IPS DF 6.9 (cell line): Measurements from ENCODE around the gene SMAD7.

Experiments
- DNase-seq: peaks from one replicate; pipeline ENCODE4 v3.0.0-alpha.2; 2013; ENCODE audit warnings: low read depth, low spot score
- H3K27ac ChIP-seq: one replicate; pipeline ENCODE4 v1.5.1; 2013; ENCODE audit warnings: low read length, control low read depth
- H3K27me3 ChIP-seq: 2 replicates; pipeline ENCODE4 v1.6.1; 2013; ENCODE audit warnings: mild to moderate bottlenecking, low read length; ENCODE audit not compliant: control insufficient read depth, insufficient read depth
- H3K36me3 ChIP-seq: 2 replicates; pipeline ENCODE4 v1.6.1; 2013; ENCODE audit warnings: low read length; ENCODE audit not compliant: control insufficient read depth, insufficient read depth
- H3K4me1 ChIP-seq: 2 replicates; pipeline ENCODE4 v1.6.1; 2013; ENCODE audit warnings: low read length; ENCODE audit not compliant: control insufficient read depth, insufficient read depth
- H3K4me3 ChIP-seq: 2 replicates; pipeline ENCODE4 v1.5.1; 2013; ENCODE audit warnings: mild to moderate bottlenecking, low read length
- H3K9me3 ChIP-seq: 2 replicates; pipeline ENCODE4 v1.6.1; 2013; ENCODE audit warnings: low read length, inconsistent platforms; ENCODE audit not compliant: control insufficient read depth, insufficient read depth
- WGBS: extraction: QIAGEN DNeasy Blood & Tissue Kit; methylation state at CpG from one replicate; pipeline ENCODE4 v1.1.7; 2013; ENCODE audit warnings: mixed read lengths, missing lambda C conversion rate; ENCODE audit not compliant: insufficient read length, insufficient coverage; 5-methylcytosine and 5-hydroxymethylcytosine counted together

SMAD7 gene

GRCh38 chr18:48950536-48951447 lies at the start of gene SMAD7:
TSS of gene SMAD7 (minus strand) at chr18:48950965. CDS start at chr18:48950424, 541 bp downstream.
- no peak for DNase-seq
- no peak within 1 kb of the TSS for H3K27ac ChIP-seq

GRCh38 chr18:48999569-48999968 lies 48.8 kb upstream of the SMAD7 start:
- H3K27me3 ChIP-seq, result no peaks in the 10 kb centered on the region
- H3K9me3 ChIP-seq, result no peaks in the 10 kb centered on the region
- no peak for DNase-seq
- no peak overlapping the region for H3K27ac ChIP-seq
- no peak overlapping the region for H3K4me3 ChIP-seq
- H3K4me1 ChIP-seq, result peaks cover 11% of the 10 kb centered on the region; the same call in 1 of the 2 replicates
- no peaks in the 10 kb centered on the region for H3K36me3 ChIP-seq
- no CpG with 5 or more reads among the region's 11 CpGs for WGBS

More at GRCh38 chr18:48950536-48951447, at the start of gene SMAD7:
- no peaks in the 10 kb centered on the region for H3K27me3 ChIP-seq
- H3K9me3 ChIP-seq, result no peaks in the 10 kb centered on the region
- WGBS, result no CpG with 5 or more reads among the region's 71 CpGs
- H3K4me3 ChIP-seq, result peak within 1 kb of the TSS; percentile 53
- no peaks in the 10 kb centered on the region for H3K36me3 ChIP-seq
- H3K4me1 ChIP-seq, result peaks cover 4% of the 10 kb centered on the region

- no peaks in the 10 kb centered on the region for H3K36me3 ChIP-seq
- no CpG with 5 or more reads among the region's 17 CpGs for WGBS
- H3K27me3 ChIP-seq, result no peaks in the 10 kb centered on the region
- H3K4me3 ChIP-seq, result no peak overlapping the region
- H3K9me3 ChIP-seq, result no peaks in the 10 kb centered on the region
- DNase-seq, result no peak
- no peak overlapping the region for H3K27ac ChIP-seq
- peaks cover 11% of the 10 kb centered on the region; the same call in 1 of the 2 replicates for H3K4me1 ChIP-seq
Measured at GRCh38 chr18:48997985-48998831, 47.4 kb upstream of the SMAD7 start.

- H3K9me3 ChIP-seq, result no peaks in the 10 kb centered on the region
- H3K27me3 ChIP-seq, result no peaks in the 10 kb centered on the region
- no peak overlapping the region for H3K4me3 ChIP-seq
- no peak for DNase-seq
- no peak overlapping the region for H3K27ac ChIP-seq
- H3K36me3 ChIP-seq, result no peaks in the 10 kb centered on the region
- peaks cover 11% of the 10 kb centered on the region; the same call in 1 of the 2 replicates for H3K4me1 ChIP-seq
- no CpG with 5 or more reads among the region's 6 CpGs for WGBS
Measured at GRCh38 chr18:48997681-48997984, 46.9 kb upstream of the SMAD7 start.

GRCh38 chr18:48996901-48997463 lies 46.2 kb upstream of the SMAD7 start:
- WGBS, result no CpG with 5 or more reads among the region's 8 CpGs
- Histone ChIP-seq H3K4me1 (peaks cover 11% of the 10 kb centered on the region; the same call in 1 of the 2 replicates), H3K9me3 (no peaks in the 10 kb centered on the region), H3K27ac (no peak overlapping the region), H3K27me3 (no peaks in the 10 kb centered on the region), H3K36me3 (no peaks in the 10 kb centered on the region), H3K4me3 (no peak overlapping the region)
- no peak for DNase-seq

- no CpG with 5 or more reads among the region's 4 CpGs for WGBS
- Histone ChIP-seq H3K9me3 (no peaks in the 10 kb centered on the region), H3K4me1 (peaks cover 11% of the 10 kb centered on the region; the same call in 1 of the 2 replicates), H3K27ac (no peak overlapping the region), H3K27me3 (no peaks in the 10 kb centered on the region), H3K36me3 (no peaks in the 10 kb centered on the region), H3K4me3 (no peak overlapping the region)
- no peak for DNase-seq
Measured at GRCh38 chr18:48996041-48996440, 45.3 kb upstream of the SMAD7 start.

GRCh38 chr18:48994926-48995835 lies 44.4 kb upstream of the SMAD7 start:
- no peaks in the 10 kb centered on the region for H3K27me3 ChIP-seq
- no peaks in the 10 kb centered on the region for H3K36me3 ChIP-seq
- H3K4me3 ChIP-seq, result no peak overlapping the region
- H3K9me3 ChIP-seq, result no peaks in the 10 kb centered on the region
- no CpG with 5 or more reads among the region's 20 CpGs for WGBS
- no peak overlapping the region for H3K27ac ChIP-seq
- H3K4me1 ChIP-seq, result peaks cover 11% of the 10 kb centered on the region; the same call in 1 of the 2 replicates
- DNase-seq, result no peak

- Histone ChIP-seq H3K36me3 (no peaks in the 10 kb centered on the region), H3K4me1 (peaks cover 11% of the 10 kb centered on the region; the same call in 1 of the 2 replicates), H3K9me3 (no peaks in the 10 kb centered on the region), H3K4me3 (no peak overlapping the region), H3K27ac (no peak overlapping the region), H3K27me3 (no peaks in the 10 kb centered on the region)
- no peak for DNase-seq
- no CpG with 5 or more reads among the region's 15 CpGs for WGBS
Measured at GRCh38 chr18:48994044-48994651, 43.4 kb upstream of the SMAD7 start.

GRCh38 chr18:48993586-48993985 lies 42.8 kb upstream of the SMAD7 start:
- no peaks in the 10 kb centered on the region for H3K9me3 ChIP-seq
- H3K4me3 ChIP-seq, result no peak overlapping the region
- H3K27me3 ChIP-seq, result no peaks in the 10 kb centered on the region
- no peaks in the 10 kb centered on the region for H3K36me3 ChIP-seq
- no CpG with 5 or more reads among the region's 10 CpGs for WGBS
- no peak for DNase-seq
- H3K27ac ChIP-seq, result no peak overlapping the region
- H3K4me1 ChIP-seq, result peaks cover 9% of the 10 kb centered on the region; the same call in 1 of the 2 replicates
